Left ventricle myocardium inferior (tissue), 1 donor: ENCODE measurements around the gene PPP1R37. TPM values are rescaled to one million over a fixed set of nuclear protein-coding genes. Genes with fewer than 3 reads are reported as not detected.
"Not testable (repeated sequence)": the region's sequence is repeated elsewhere in the genome, so short reads cannot be mapped to it uniquely, and the experiment has no call there.

Source experiments
- DNase-seq: peaks from one replicate; pipeline ENCODE4 v3.0.0-alpha.2; 2020
- H3K27ac ChIP-seq: fragments of 200-600 bp; replicated peaks from 2 replicates; pipeline ENCODE4 v1.8.0; 2021
- H3K27me3 ChIP-seq: fragments of 200-600 bp; 2 replicates; pipeline ENCODE4 v1.8.0; 2021; ENCODE audit warnings: low read depth
- H3K36me3 ChIP-seq: fragments of 200-600 bp; 2 replicates; pipeline ENCODE4 v1.8.0; 2021
- H3K4me1 ChIP-seq: fragments of 200-600 bp; 2 replicates; pipeline ENCODE4 v1.8.0; 2021
- H3K4me3 ChIP-seq: fragments of 200-600 bp; 2 replicates; pipeline ENCODE4 v1.8.0; 2021; ENCODE audit warnings: mild to moderate bottlenecking, moderate library complexity
- H3K9me3 ChIP-seq: fragments of 200-600 bp; replicated peaks from 2 replicates; pipeline ENCODE4 v1.8.0; 2021
- CTCF ChIP-seq: fragments of 200-600 bp; IDR thresholded peaks from 2 replicates; pipeline ENCODE4 v1.8.0; 2021; ENCODE audit warnings: antibody characterized with exemption, mild to moderate bottlenecking, borderline replicate concordance
- intact Hi-C: fragments of 100-400 bp; cut with micrococcal nuclease; formaldehyde crosslinking; loops from one replicate; pipeline ENCODE4 v1.11.0; 2022
- total RNA-seq: library from RNA; stranded (reverse); fragmentation: NEBNext Ultra II Directional; extraction: Animal tissue kit (Norgen Biotek cat#: 25700); gene quantifications from one replicate; pipeline ENCODE4 v1.2.1, GENCODE V29; 2021
- donor health status: DM: no; HTN: yes; CAD: no; lungs with severe emphysema.

PPP1R37 gene
- total RNA-seq, 1 donor from 2014 or later: 15.9 TPM

- H3K36me3 ChIP-seq: no peaks in the 10 kb centered on the region
- no peak for TF ChIP-seq CTCF
- no peak overlapping the region for H3K4me3 ChIP-seq
- no peak overlapping the region for H3K27ac ChIP-seq
- intact Hi-C loops: no loop called here
- no peaks in the 10 kb centered on the region for H3K9me3 ChIP-seq
- no peak for DNase-seq
- H3K4me1 ChIP-seq: peaks cover 82% of the 10 kb centered on the region
- H3K27me3 ChIP-seq: no peaks in the 10 kb centered on the region
Observed at GRCh38 chr19:45101806-45102205, 8.8 kb downstream of the PPP1R37 start.

GRCh38 chr19:45102481-45102880 lies 9.5 kb downstream of the PPP1R37 start:
- Histone ChIP-seq H3K4me1 (peaks cover 76% of the 10 kb centered on the region), H3K9me3 (no peaks in the 10 kb centered on the region), H3K36me3 (no peaks in the 10 kb centered on the region), H3K4me3 (no peak overlapping the region), H3K27ac (peak overlapping the region; percentile 75), H3K27me3 (no peaks in the 10 kb centered on the region)
- intact Hi-C loops: no loop called here
- TF ChIP-seq CTCF: no peak
- no peak for DNase-seq

- intact Hi-C loops: no loop called here
- no peaks in the 10 kb centered on the region for H3K36me3 ChIP-seq
- peak overlapping the region; percentile 75 for H3K27ac ChIP-seq
- TF ChIP-seq CTCF: no peak
- H3K9me3 ChIP-seq: no peaks in the 10 kb centered on the region
- DNase-seq: peak; percentile 29
- no peaks in the 10 kb centered on the region for H3K27me3 ChIP-seq
- H3K4me1 ChIP-seq: peaks cover 69% of the 10 kb centered on the region
- peak overlapping the region; percentile 49 for H3K4me3 ChIP-seq
Observed at GRCh38 chr19:45103156-45103507, 10.2 kb downstream of the PPP1R37 start.

GRCh38 chr19:45103508-45104319 lies 10.7 kb downstream of the PPP1R37 start:
- Histone ChIP-seq H3K4me3 (peak overlapping the region; percentile 49), H3K4me1 (peaks cover 63% of the 10 kb centered on the region), H3K9me3 (no peaks in the 10 kb centered on the region), H3K27me3 (no peaks in the 10 kb centered on the region), H3K36me3 (no peaks in the 10 kb centered on the region), H3K27ac (peak overlapping the region; percentile 75)
- intact Hi-C loops: no loop called here
- no peak for DNase-seq
- TF ChIP-seq CTCF: peak; percentile 14

- peak overlapping the region; percentile 75 for H3K27ac ChIP-seq
- intact Hi-C loops: no loop called here
- H3K9me3 ChIP-seq: no peaks in the 10 kb centered on the region
- no peaks in the 10 kb centered on the region for H3K27me3 ChIP-seq
- TF ChIP-seq CTCF: no peak
- H3K4me1 ChIP-seq: peaks cover 52% of the 10 kb centered on the region
- no peaks in the 10 kb centered on the region for H3K36me3 ChIP-seq
- H3K4me3 ChIP-seq: peak overlapping the region; percentile 49
- DNase-seq: no peak
Observed at GRCh38 chr19:45104658-45105349, 11.8 kb downstream of the PPP1R37 start.

- intact Hi-C loops, H3K9me3 ChIP-seq, H3K27ac ChIP-seq, H3K4me3 ChIP-seq, H3K36me3 ChIP-seq, DNase-seq, H3K27me3 ChIP-seq: not testable (repeated sequence)
- peaks cover 54% of the 10 kb centered on the region for H3K4me1 ChIP-seq
Observed at GRCh38 chr19:45106363-45106762, 13.4 kb downstream of the PPP1R37 start.
